Right cardiac atrium (tissue), 5 donors: ENCODE measurements around the gene ITPR1. TPM values are rescaled to one million over a fixed set of nuclear protein-coding genes. Genes with fewer than 3 reads are reported as not detected.
"Not testable (repeated sequence)": the region's sequence is repeated elsewhere in the genome, so short reads cannot be mapped to it uniquely, and the experiment has no call there.

Experiments used
- ATAC-seq, 2 donors: fragments of 200-7000 bp; cut with Tn5 transposase; one replicate each; pipeline versions ENCODE4 v1.8.0 to v1.9.1; 2020; ENCODE audit warnings: moderate library complexity in 2 of 2, mild to moderate bottlenecking in 1 of 2
- DNase-seq, 3 donors: peaks; one replicate each; pipeline ENCODE4 v3.0.0-alpha.2; 2020
- H3K27ac ChIP-seq: one replicate; pipeline ENCODE4 v1.5.1; 2013; ENCODE audit warnings: mild to moderate bottlenecking, low read length, control low read depth, moderate library complexity
- H3K27me3 ChIP-seq: one replicate; pipeline ENCODE4 v1.6.1; 2013; ENCODE audit not compliant: control insufficient read depth, insufficient read depth
- H3K4me1 ChIP-seq: one replicate; pipeline ENCODE4 v1.6.1; 2013; ENCODE audit warnings: low read length; ENCODE audit not compliant: control insufficient read depth, insufficient read depth
- H3K4me3 ChIP-seq: one replicate; pipeline ENCODE4 v1.5.1; 2013; ENCODE audit warnings: low read length, control low read depth
- H3K9me3 ChIP-seq: one replicate; pipeline ENCODE4 v1.6.1; 2013; ENCODE audit warnings: low read length; ENCODE audit not compliant: control insufficient read depth
- WGBS: extraction: QIAGEN DNeasy Blood & Tissue Kit; methylation state at CpG from one replicate; pipeline ENCODE4 v1.1.7; 2013; 5-methylcytosine and 5-hydroxymethylcytosine counted together
- intact Hi-C, 4 donors: fragments of 100-400 bp; cut with DNase I; formaldehyde crosslinking; loops; one replicate each; pipeline versions ENCODE4 v1.11.0 to v1.14.0; 2022 to 2023
- long read RNA-seq, 4 donors: library from polyadenylated mRNA; unstranded; transcript quantifications; one replicate each; pipeline ENCODE4 v2.0.0, GENCODE V29; 2020 to 2021
- polyA plus RNA-seq: library from polyadenylated mRNA; stranded (reverse); fragments of 200-250 nt; gene quantifications from one replicate; pipeline ENCODE4 v1.2.3, GENCODE V29; 2013
- total RNA-seq, 4 donors: library from RNA; stranded (reverse); fragmentation: NEBNext Ultra II Directional; extraction: Animal tissue kit (Norgen Biotek cat#: 25700); gene quantifications; one replicate each; pipeline ENCODE4 v1.2.1, GENCODE V29; 2021
- donor health status: healthy with polysubstance abuse.
- donor health status: DM: no; HTN: yes; CAD: no.
- donor health status: DM: no; HTN: no; CAD: no.
- donor health status: DM: no; HTN: yes; CAD: no; lungs with severe emphysema.
- donor health status: DM: yes; HTN: yes; CAD: no.

Gene ITPR1
- total RNA-seq = 10 to 100 TPM; 32.5 to 59.0 (median 45.6) TPM
- 13.9 TPM for polyA plus RNA-seq
- long read RNA-seq, donor 1, full-length matches to known transcripts = 9 of 21 reads
- long read RNA-seq, donor 1, partial matches to known transcripts = 9 of 21 reads
- long read RNA-seq, donor 1, other reads (novel, unspliced or antisense) = 3 of 21 reads
- long read RNA-seq, donor 2, full-length matches to known transcripts = 3 of 5 reads
- long read RNA-seq, donor 2, partial matches to known transcripts = 1 of 5 reads
- long read RNA-seq, donor 2, other reads (novel, unspliced or antisense) = 1 of 5 reads
- long read RNA-seq, donor 3, transcript ITPR1-208 (10 exons, 1,652 nt) = major isoform, 9 of 84 reads
- long read RNA-seq, donor 3, partial matches to known transcripts = 60 of 84 reads
- long read RNA-seq, donor 3, other reads (novel, unspliced or antisense) = 13 of 84 reads
- long read RNA-seq, donor 4, partial matches to known transcripts = 5 of 8 reads
- long read RNA-seq, donor 4, other reads (novel, unspliced or antisense) = 1 of 8 reads

- peaks cover 2% of the 10 kb centered on the region for H3K4me1 ChIP-seq
- H3K4me3 ChIP-seq = peak within 1 kb of the TSS; percentile 57
- DNase-seq = peak; percentile 99
- no peaks in the 10 kb centered on the region for H3K9me3 ChIP-seq
- H3K27ac ChIP-seq = peak within 1 kb of the TSS; percentile 72
- ATAC-seq = peak; percentile 99
- under 1% methylated on average over 47 of the region's 47 CpGs for WGBS
- intact Hi-C loops = loop anchor here in 3 of 4 donors (10.0 kb wide), 3 partner anchors 112 to 142 kb away; no protein-coding TSS in a partner anchor
- no peaks in the 10 kb centered on the region for H3K27me3 ChIP-seq
Observed at GRCh38 chr3:4493014-4493940, at the start of gene ITPR1. ITPR1 (plus strand) TSS chr3:4493348; CDS start chr3:4516492, 23,144 bp downstream.

DNA sequence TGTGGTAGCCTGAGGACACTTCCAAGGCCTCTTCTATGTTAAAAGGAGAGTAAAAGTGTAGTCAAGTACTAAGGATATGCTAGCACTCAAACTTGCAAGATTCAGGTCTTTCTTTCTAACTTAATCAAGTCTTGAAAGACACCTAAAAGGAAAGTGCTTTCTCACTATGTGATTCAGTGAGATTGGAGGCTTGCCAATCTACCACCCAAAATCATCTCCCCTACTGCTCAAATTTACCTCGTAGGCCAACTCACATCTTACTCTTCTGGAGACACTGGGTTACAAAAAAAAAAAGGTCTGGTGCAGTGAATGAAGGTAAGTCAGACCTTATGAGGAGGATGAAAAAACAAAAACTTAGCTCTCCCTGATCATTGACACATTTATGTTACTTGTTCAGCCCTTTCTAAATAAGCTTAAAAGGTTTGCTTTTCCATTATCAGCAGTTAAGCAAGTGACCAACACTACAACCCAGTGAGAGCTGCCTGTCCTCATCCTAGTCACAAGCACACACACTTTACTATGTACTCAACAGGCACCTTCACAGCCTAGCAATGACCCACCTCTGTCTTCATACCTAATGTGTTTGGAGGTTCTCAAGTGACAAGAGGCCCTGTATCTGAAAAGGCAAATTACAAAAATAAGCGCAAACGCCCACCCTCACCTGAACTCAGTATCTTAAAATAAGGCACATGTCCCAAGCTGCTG is 45.7 kb upstream of the ITPR1 start:
- intact Hi-C loops = no loop called here
- Histone ChIP-seq H3K9me3 (no peaks in the 10 kb centered on the region), H3K27ac (no peak overlapping the region), H3K27me3 (no peaks in the 10 kb centered on the region), H3K4me1 (no peaks in the 10 kb centered on the region), H3K4me3 (no peak overlapping the region)
- WGBS = 89% methylated on average over 3 of the region's 3 CpGs
- DNase-seq (no peak), ATAC-seq (no peak)

GRCh38 chr3:4448187-4448586 is 45.0 kb upstream of the ITPR1 start:
- no peaks in the 10 kb centered on the region for H3K9me3 ChIP-seq
- ATAC-seq = no peak
- H3K27ac ChIP-seq = no peak overlapping the region
- DNase-seq = no peak
- 81% methylated on average over 6 of the region's 6 CpGs for WGBS
- H3K27me3 ChIP-seq = no peaks in the 10 kb centered on the region
- H3K4me3 ChIP-seq = no peak overlapping the region
- intact Hi-C loops = no loop called here
- no peaks in the 10 kb centered on the region for H3K4me1 ChIP-seq

- Histone ChIP-seq H3K27ac (no peak overlapping the region), H3K4me3 (no peak overlapping the region), H3K9me3 (no peaks in the 10 kb centered on the region), H3K27me3 (no peaks in the 10 kb centered on the region), H3K4me1 (no peaks in the 10 kb centered on the region)
- 57% methylated on average over 5 of the region's 5 CpGs for WGBS
- intact Hi-C loops = no loop called here
- ATAC-seq = no peak
- DNase-seq = no peak
Observed at GRCh38 chr3:4449043-4449805, 43.9 kb upstream of the ITPR1 start.

DNA sequence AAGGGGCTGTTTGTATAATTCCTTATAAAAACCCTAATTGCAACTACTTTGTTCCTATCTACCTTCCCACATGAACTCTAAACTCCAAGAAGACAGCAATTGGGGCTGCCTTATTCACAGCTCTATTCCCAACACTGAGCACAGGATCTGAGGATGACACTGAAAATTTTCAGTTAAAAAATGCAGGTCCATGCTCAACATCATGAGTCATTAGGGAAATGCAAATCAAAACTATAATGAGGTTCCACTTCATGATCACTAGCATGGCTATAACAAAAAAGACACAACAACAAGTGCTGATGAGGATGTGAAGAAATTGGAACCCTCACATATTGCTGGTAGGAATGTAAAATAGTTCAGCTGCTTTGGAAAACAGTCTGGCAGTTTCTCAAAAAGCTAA is 39.0 kb upstream of the ITPR1 start:
- Histone ChIP-seq H3K4me3 (no peak overlapping the region), H3K9me3 (no peaks in the 10 kb centered on the region), H3K4me1 (no peaks in the 10 kb centered on the region), H3K27ac (no peak overlapping the region), H3K27me3 (no peaks in the 10 kb centered on the region)
- DNase-seq (no peak), ATAC-seq (no peak)
- intact Hi-C loops = no loop called here

GRCh38 chr3:4456780-4457179 is 36.4 kb upstream of the ITPR1 start:
- DNase-seq, H3K27me3 ChIP-seq, H3K4me1 ChIP-seq, H3K9me3 ChIP-seq, ATAC-seq, H3K4me3 ChIP-seq, intact Hi-C loops, H3K27ac ChIP-seq: not testable (repeated sequence)
- 93% methylated on average over 14 of the region's 14 CpGs for WGBS

GRCh38 chr3:4458961-4459360 is 34.2 kb upstream of the ITPR1 start:
- H3K4me3 ChIP-seq = no peak overlapping the region
- no peak for DNase-seq
- H3K27ac ChIP-seq = no peak overlapping the region

DNA sequence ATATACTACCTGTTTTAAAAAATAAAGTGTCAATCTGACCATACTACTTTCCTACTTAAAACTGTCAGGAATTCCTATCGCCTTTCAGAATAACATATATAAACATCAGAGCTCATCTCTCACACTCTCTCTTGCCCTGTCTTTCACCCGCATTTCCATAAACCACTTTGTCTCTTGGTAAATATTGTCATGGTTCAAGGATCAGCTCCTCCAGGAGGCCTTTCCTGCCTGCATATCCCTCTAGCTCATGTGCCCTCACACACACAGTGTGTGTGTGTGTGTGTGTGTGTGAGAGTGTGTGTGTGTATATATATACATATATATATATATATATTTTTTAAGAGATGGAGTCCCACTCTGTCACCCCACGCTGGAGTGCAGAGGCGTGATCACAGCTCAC is 32.8 kb upstream of the ITPR1 start:
- intact Hi-C loops = loop anchor here in 1 of 4 donors (10.0 kb wide), 1 partner anchor 106 kb away; no protein-coding TSS in a partner anchor
- peaks cover 2% of the 10 kb centered on the region for H3K4me1 ChIP-seq
- DNase-seq (no peak), ATAC-seq (no peak)
- no peak overlapping the region for H3K27ac ChIP-seq
- WGBS = 88% methylated on average over 4 of the region's 4 CpGs
- H3K9me3 ChIP-seq = no peaks in the 10 kb centered on the region
- H3K4me3 ChIP-seq = no peak overlapping the region
- no peaks in the 10 kb centered on the region for H3K27me3 ChIP-seq

More at GRCh38 chr3:4458961-4459360, 34.2 kb upstream of the ITPR1 start:
- no peak for ATAC-seq
- peaks cover 2% of the 10 kb centered on the region for H3K4me1 ChIP-seq
- no peaks in the 10 kb centered on the region for H3K9me3 ChIP-seq
- H3K27me3 ChIP-seq = no peaks in the 10 kb centered on the region
- 93% methylated on average over 3 of the region's 3 CpGs for WGBS
- intact Hi-C loops = no loop called here

DNA sequence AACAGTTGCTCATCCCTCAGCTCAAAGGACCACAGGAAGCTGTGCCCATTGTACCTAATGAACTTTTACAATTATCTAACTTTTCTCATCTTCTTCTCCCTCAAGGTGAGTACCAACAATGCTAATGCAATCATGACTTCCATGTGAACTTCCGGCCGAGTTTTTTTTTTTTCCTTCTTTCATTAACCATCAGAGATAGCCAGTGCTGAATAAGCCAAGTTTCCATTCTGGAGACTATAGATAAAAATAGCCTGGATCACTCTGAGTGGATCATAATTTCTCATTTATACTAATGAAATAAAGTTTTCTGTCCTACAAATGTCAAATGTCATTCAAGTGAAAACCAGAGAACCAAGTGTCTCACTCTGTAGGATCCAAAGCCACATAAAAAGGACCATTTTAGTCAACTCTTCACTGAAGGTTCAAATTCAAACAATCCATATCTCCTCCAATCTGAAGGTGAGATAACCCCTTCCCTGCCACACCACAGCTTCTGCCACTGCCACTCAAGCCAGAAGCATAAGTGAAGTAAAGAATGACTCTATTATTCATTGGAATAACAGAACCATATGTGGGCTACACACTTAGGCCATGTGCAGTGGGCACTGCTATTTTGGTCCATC is 31.6 kb upstream of the ITPR1 start:
- WGBS = 30% methylated on average over 2 of the region's 2 CpGs
- Histone ChIP-seq H3K9me3 (no peaks in the 10 kb centered on the region), H3K27me3 (no peaks in the 10 kb centered on the region), H3K4me1 (peaks cover 2% of the 10 kb centered on the region), H3K4me3 (no peak overlapping the region), H3K27ac (no peak overlapping the region)
- ATAC-seq = no peak
- no peak for DNase-seq
- intact Hi-C loops = loop anchor here in 1 of 4 donors (10.0 kb wide), 1 partner anchor 107 kb away; no protein-coding TSS in a partner anchor
